HG02759 (cell line): ENCODE measurements around the gene TMC6.
"Not testable (repeated sequence)": the region's sequence is repeated elsewhere in the genome, so short reads cannot be mapped to it uniquely, and the experiment has no call there.

ENCODE experiments used
- ATAC-seq: cut with Tn5 transposase; IDR thresholded peaks from one replicate; pipeline ENCODE4 v1.9.1; 2021; ENCODE audit warnings: mild to moderate bottlenecking, moderate library complexity; ENCODE audit not compliant: unreplicated experiment

TMC6 gene

GRCh38 chr17:78128551-78129350 lies at the start of gene TMC6:
Gene TMC6 (minus strand): TSS chr17:78128755. CDS start chr17:78126832, 1,923 bp downstream.
- peak; percentile 28 for ATAC-seq

- ATAC-seq, result no peak
These were observed 48.0 kb upstream of the TMC6 start for GRCh38 chr17:78176548-78177025.

GRCh38 chr17:78175643-78175981 lies 47.1 kb upstream of the TMC6 start:
- ATAC-seq, result no peak

GRCh38 chr17:78174870-78175642 lies 46.5 kb upstream of the TMC6 start:
- no peak for ATAC-seq

GRCh38 chr17:78174346-78174869 lies 45.9 kb upstream of the TMC6 start:
- no peak for ATAC-seq

- no peak for ATAC-seq
These were observed 44.7 kb upstream of the TMC6 start for GRCh38 chr17:78173097-78173715.

- no peak for ATAC-seq
These were observed 43.9 kb upstream of the TMC6 start for GRCh38 chr17:78172249-78173051.

- ATAC-seq, result not testable (repeated sequence)
These were observed 43.2 kb upstream of the TMC6 start for GRCh38 chr17:78171591-78172248.

- no peak for ATAC-seq
These were observed 42.4 kb upstream of the TMC6 start for GRCh38 chr17:78170692-78171590.

- ATAC-seq, result peak; percentile 32
These were observed 40.6 kb upstream of the TMC6 start for GRCh38 chr17:78168903-78169793.

- ATAC-seq, result peak; percentile 68
These were observed 39.8 kb upstream of the TMC6 start, which contains the start of gene SYNGR2 for GRCh38 chr17:78168242-78168902. Gene SYNGR2 (plus strand): TSS chr17:78168581. CDS start chr17:78168617, 36 bp downstream.

GRCh38 chr17:78166416-78166815 lies 37.9 kb upstream of the TMC6 start:
- ATAC-seq, result no peak

GRCh38 chr17:78164748-78165607 lies 36.4 kb upstream of the TMC6 start:
- no peak for ATAC-seq

- no peak for ATAC-seq
These were observed 35.6 kb upstream of the TMC6 start for GRCh38 chr17:78163881-78164747.

- ATAC-seq, result peak; percentile 48
These were observed 31.1 kb upstream of the TMC6 start for GRCh38 chr17:78159575-78160158.
